ENCODE data around the gene MFAP5.
"Not testable (repeated sequence)": the region's sequence is repeated elsewhere in the genome, so short reads cannot be mapped to it uniquely, and the experiment has no call there.

Gene MFAP5

DNA sequence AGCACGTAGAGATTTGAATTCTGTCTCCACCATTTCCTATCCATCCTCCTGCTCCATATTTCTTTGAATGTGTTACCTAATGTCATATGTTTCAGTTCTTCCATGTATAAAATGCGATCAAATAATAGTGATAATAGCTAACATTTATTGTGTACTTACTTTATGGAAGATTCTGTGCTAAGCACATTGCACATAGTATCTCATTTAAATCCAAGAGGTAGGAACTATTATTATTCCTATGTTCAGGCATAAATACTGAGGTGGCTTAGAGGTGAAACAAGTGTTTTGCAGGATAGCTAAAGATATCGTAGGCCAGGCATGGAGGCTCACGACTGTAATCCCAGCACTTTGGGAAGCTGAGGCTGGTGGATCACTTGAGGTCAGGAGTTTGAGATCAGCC, 32.5 kb downstream of the MFAP5 start:
- DNase-seq (ENCODE audit: low read depth in 2 of 3, low spot score in 1 of 3) = no peak

DNA sequence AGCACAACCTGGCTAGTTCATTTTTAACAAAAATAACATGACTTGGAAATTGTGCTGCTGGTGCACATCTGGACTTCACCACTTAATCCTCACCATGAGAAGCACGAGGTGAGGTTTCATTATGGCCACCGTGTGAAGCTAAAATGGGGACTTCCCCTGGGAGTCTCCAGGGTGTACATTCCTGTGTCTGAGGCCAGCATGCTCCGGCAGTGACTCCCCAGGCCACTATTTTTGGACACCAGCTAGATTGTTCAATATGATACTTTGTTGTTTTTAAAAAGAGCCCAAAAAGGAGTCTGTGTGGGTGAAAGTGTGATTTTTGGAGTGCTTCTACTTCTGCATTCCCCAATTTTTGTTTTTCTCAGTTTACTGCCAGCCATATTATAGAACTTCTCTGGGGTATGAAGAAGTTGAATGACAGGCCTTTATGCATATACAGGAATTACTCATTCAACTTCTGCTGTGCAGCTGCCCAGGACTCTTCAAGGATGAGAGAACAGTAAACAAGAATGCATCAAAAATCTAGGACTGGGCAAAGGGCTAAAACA, 33.1 kb downstream of the MFAP5 start:
- DNase-seq (ENCODE audit: low read depth in 2 of 3, low spot score in 1 of 3) = no peak

DNA sequence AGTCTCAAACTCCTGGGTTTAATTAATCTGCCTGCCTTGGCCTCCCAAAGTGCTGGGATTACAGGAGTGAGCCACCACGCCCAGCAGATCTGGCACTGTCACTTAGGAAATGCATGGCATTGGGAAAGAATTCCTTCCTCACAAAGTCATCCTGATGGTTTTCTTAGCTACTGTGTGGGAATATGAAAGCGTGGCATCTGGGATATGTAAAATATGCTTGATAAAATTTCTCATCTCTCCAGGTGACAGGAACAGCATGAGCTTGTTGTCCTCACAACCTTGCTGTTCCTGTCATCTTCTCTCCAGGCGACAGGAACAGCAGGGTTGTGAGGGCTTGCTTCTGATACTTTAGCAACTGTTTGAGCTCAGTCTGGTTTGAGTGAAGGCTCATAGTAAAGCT, 33.9 kb downstream of the MFAP5 start:
- DNase-seq (ENCODE audit: low read depth in 2 of 3, low spot score in 1 of 3) = no peak

GRCh38 chr12:8624750-8625149, 37.9 kb downstream of the MFAP5 start:
- DNase-seq (ENCODE audit: low read depth in 2 of 3, low spot score in 1 of 3) = not testable (repeated sequence)

- DNase-seq (ENCODE audit: low read depth in 2 of 3, low spot score in 1 of 3) = no peak
Measured at GRCh38 chr12:8622646-8623045, 40.0 kb downstream of the MFAP5 start.

DNA sequence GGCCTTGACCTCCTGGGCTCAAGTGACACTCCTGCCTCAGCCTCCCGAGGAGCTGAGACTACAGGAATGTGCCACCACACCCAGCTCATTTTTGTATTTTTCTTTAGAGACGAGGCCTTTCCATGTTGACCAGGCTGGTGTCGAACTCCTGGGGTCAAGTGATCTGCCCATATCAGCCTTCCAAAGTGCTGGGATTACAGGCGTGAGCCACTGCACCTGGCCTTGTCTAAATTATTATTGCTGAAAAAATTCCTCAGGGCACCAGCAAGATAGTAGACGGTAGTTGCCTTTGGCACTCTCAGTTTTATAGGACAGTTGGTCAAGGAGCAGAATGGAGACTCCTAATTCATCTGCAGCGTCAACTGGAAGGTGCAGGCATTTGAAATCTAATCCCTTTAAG, 47.4 kb downstream of the MFAP5 start:
- no peak for DNase-seq (ENCODE audit: low read depth in 2 of 3, low spot score in 1 of 3)

- not testable (repeated sequence) for DNase-seq (ENCODE audit: low read depth in 2 of 3, low spot score in 1 of 3)
Measured at GRCh38 chr12:8613881-8614280, 48.7 kb downstream of the MFAP5 start.

DNA sequence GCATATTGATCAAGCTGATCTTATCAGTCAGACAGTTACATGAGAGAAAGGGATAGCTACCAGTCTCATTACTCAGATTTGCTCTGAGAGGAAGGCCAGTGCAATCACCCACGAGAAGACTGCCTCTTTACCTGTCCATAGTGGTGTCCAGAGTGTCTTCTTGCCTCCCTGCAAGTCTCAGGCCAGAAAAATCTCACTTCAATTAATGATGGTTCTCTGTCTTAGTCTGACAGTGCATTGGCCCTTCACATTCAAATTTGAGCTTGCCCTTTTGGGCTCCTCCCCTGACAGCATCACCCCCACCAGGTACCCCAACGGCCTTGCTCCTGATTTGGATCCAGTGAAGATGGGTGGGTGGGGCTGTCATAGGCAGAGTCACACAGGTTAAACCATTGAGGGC, 50.0 kb downstream of the MFAP5 start, which contains the start of gene AICDA:
TSS of gene AICDA (minus strand) at position 231 of the 400 bp plus-strand sequence. CDS start at position 139, 92 bp downstream.
- no peak for DNase-seq (ENCODE audit: low read depth in 2 of 3, low spot score in 1 of 3)

DNA sequence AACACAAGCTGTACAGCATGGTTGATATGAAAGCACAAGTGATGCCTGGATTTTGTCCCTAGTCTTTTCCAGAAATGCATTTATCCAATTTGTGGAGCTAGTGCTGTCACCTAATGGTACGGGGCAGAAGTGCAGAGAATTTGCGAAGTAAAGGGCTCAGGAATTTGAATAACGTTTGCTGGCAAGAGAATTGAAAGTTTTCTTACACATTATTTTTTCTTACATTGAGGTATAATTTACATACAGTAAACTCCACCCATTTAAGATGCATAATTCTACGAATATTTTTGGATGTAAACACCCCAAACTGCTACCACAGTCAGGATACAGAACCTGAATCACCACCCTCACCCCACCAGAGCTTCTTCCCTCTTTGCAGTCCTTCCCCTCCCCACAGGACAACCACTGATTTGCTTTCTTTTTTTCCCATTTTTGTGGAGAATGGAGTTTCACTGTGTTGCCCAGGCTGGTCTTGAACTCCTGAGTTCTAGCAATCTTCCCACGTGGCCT, 53.5 kb downstream of the MFAP5 start:
- DNase-seq (ENCODE audit: low read depth in 2 of 3, low spot score in 1 of 3) = no peak

DNA sequence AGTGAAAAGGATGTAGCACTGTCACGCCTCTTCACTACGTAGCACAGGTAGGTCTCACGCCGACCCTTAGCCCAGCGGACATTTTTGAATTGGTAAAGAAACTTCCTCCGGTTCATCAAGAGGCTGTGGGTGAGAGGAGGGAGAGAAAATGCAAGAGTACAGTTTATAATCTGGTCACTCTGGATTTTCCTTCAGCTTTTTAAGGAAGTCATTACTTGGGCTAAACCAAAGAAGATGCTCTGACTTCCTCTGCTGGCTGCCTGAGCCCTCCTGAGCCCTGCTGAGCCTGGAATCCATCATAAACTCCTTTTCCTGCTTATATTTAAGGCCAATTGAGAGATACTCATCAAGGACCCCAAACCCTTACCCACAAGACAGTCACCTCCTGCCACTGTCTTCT, 55.7 kb downstream of the MFAP5 start:
- DNase-seq (ENCODE audit: low read depth in 2 of 3, low spot score in 1 of 3) = no peak

DNA sequence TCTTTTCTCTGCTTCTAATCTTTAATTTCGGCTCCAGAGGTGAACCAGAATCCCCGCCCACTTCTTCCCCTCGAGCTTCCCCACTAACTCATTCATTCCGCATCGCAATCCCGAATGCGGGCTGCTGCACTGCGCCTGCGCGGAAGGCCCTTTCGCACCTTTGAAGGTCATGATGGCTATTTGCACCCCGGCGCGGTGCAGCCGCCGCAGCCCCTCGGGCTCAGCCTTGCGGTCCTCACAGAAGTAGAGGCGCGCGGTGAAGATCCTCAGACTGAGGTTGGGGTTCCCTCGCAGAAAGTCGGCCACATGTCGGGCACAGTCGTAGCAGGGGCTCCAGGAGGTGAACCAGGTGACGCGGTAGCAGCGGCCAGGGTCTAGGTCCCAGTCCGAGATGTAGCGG, 57.6 kb downstream of the MFAP5 start:
- no peak for DNase-seq (ENCODE audit: low read depth in 2 of 3, low spot score in 1 of 3)

- DNase-seq (ENCODE audit: low read depth in 2 of 3, low spot score in 1 of 3) = no peak
Measured at GRCh38 chr12:8603856-8604255, 58.8 kb downstream of the MFAP5 start.

GRCh38 chr12:8603286-8603685, 59.3 kb downstream of the MFAP5 start:
- DNase-seq (ENCODE audit: low read depth in 2 of 3, low spot score in 1 of 3) = no peak

GRCh38 chr12:8596561-8596960, 66.1 kb downstream of the MFAP5 start:
- DNase-seq (ENCODE audit: low read depth in 2 of 3, low spot score in 1 of 3) = no peak

Data from stimulated activated CD4-positive, alpha-beta T cell treated with anti-CD3 and anti-CD28 coated beads, Interleukin-12 subunit alpha, Interleukin-12 subunit beta, amount 100 ng/mL, for 48 hours (primary cell).